CD4-positive, alpha-beta memory T cell (primary cell): ENCODE data around the gene P4HA3. TPM values are rescaled to one million over a fixed set of nuclear protein-coding genes. Genes with fewer than 3 reads are reported as not detected.

Source experiments
- CTCF ChIA-PET: fragments of 350-600 bp; sonication (Branson Sonifier 250); formaldehyde crosslinking; loops from one replicate; lab custom pipeline; 2021; ENCODE audit warnings: inconsistent platforms; ENCODE audit not compliant: partially characterized antibody; lab: Charles Lee
- POLR2A ChIA-PET: fragments of 350-600 bp; sonication (Branson Sonifier 250); formaldehyde crosslinking; loops from one replicate; lab custom pipeline; 2021; ENCODE audit not compliant: partially characterized antibody; lab: Charles Lee
- DNase-seq, 5 donors: peaks; one replicate each; pipeline versions ENCODE4 v3.0.0 to v3.0.0-alpha.2; 2020 to 2022; ENCODE audit warnings: mixed read lengths in 1 of 5
- H3K27ac ChIP-seq: one replicate; pipeline ENCODE4 v1.7.0; 2013; ENCODE audit warnings: low read depth, low read length
- H3K27me3 ChIP-seq: 2 replicates; pipeline ENCODE4 v1.7.0; 2013; ENCODE audit warnings: mild to moderate bottlenecking, low read length, moderate library complexity; ENCODE audit not compliant: insufficient read depth
- H3K36me3 ChIP-seq: 2 replicates; pipeline ENCODE4 v1.7.0; 2013; ENCODE audit warnings: mild to moderate bottlenecking, low read length, moderate library complexity; ENCODE audit not compliant: insufficient read depth
- H3K4me1 ChIP-seq: 2 replicates; pipeline ENCODE4 v1.7.0; 2013; ENCODE audit warnings: mild to moderate bottlenecking, low read length, moderate library complexity; ENCODE audit not compliant: insufficient read depth
- H3K4me3 ChIP-seq, 2 donors: one replicate each; pipeline ENCODE4 v1.7.0; 2013; ENCODE audit warnings: low read length in 2 of 2, mild to moderate bottlenecking in 1 of 2
- H3K9me3 ChIP-seq, 2 donors: one replicate each; pipeline ENCODE4 v1.7.0; 2013; ENCODE audit warnings: low read length in 2 of 2, control low read depth in 1 of 2; ENCODE audit not compliant: control insufficient read depth in 1 of 2
- H3K27ac Mint-ChIP-seq, 7 donors: one replicate each; pipeline ENCODE4 v1.8.0; 2020 to 2021; ENCODE audit warnings: mixed read lengths in 7 of 7, mild to moderate bottlenecking in 6 of 7, inconsistent platforms in 3 of 7, moderate library complexity in 3 of 7
- H3K27me3 Mint-ChIP-seq, 2 donors: one replicate each; pipeline ENCODE4 v1.8.0; 2020 to 2021; ENCODE audit warnings: mixed read lengths in 2 of 2
- H3K36me3 Mint-ChIP-seq, 2 donors: one replicate each; pipeline ENCODE4 v1.8.0; 2020 to 2021; ENCODE audit warnings: mixed read lengths in 2 of 2, inconsistent platforms in 1 of 2, mild to moderate bottlenecking in 1 of 2
- H3K4me1 Mint-ChIP-seq, 4 donors: one replicate each; pipeline ENCODE4 v1.8.0; 2020 to 2021; ENCODE audit warnings: mixed read lengths in 4 of 4, mild to moderate bottlenecking in 1 of 4
- H3K4me3 Mint-ChIP-seq, 8 donors: one replicate each; pipeline ENCODE4 v1.8.0; 2020 to 2021; ENCODE audit warnings: mixed read lengths in 8 of 8, mild to moderate bottlenecking in 7 of 8, moderate library complexity in 6 of 8, inconsistent platforms in 3 of 8
- H3K9me3 Mint-ChIP-seq, 8 donors: one replicate each; pipeline ENCODE4 v1.8.0; 2020 to 2021; ENCODE audit warnings: mixed read lengths in 8 of 8, mild to moderate bottlenecking in 5 of 8, inconsistent platforms in 3 of 8, moderate library complexity in 1 of 8
- intact Hi-C: fragments of 100-400 bp; cut with micrococcal nuclease; formaldehyde crosslinking; loops from one replicate; pipeline ENCODE4 v1.15.1; 2023
- polyA plus RNA-seq, 2 donors: library from polyadenylated mRNA; unstranded; fragments of 300-500 nt; fragmentation: Illumina TruSeq; gene quantifications; one replicate each; pipeline ENCODE4 v1.2.3, GENCODE V29; 2021
- total RNA-seq, 2 experiments: library from RNA; stranded (reverse); gene quantifications; one replicate each; pipeline ENCODE4 v1.2.3, GENCODE V29; 2021

The P4HA3 gene
- total and polyA plus RNA-seq, 4 experiments from 2014 or later = not detected

GRCh38 chr11:74318241-74318932, 6.9 kb upstream of the P4HA3 start:
- Mint-ChIP-seq H3K27me3 (peaks cover 11% of the 10 kb centered on the region in 2 donors), H3K9me3 (peaks cover 0 to 32% (median 24%) of the 10 kb centered on the region in 8 donors), H3K27ac (no peak overlapping the region), H3K36me3 (peaks cover 7 to 8% of the 10 kb centered on the region in 2 donors), H3K4me1 (peaks cover 0 to 3% (median 0%) of the 10 kb centered on the region in 4 donors), H3K4me3 (no peak overlapping the region)
- no peak overlapping the region for H3K4me3 ChIP-seq
- H3K27ac ChIP-seq = no peak overlapping the region
- DNase-seq = no peak
- intact Hi-C loops = no loop called here
- ChIA-PET POLR2A (no interaction called here), CTCF (no interaction called here)
- peaks cover 7% of the 10 kb centered on the region for H3K27me3 ChIP-seq
- no peaks in the 10 kb centered on the region for H3K4me1 ChIP-seq
- H3K9me3 ChIP-seq = no peaks in the 10 kb centered on the region
- no peaks in the 10 kb centered on the region for H3K36me3 ChIP-seq

DNA sequence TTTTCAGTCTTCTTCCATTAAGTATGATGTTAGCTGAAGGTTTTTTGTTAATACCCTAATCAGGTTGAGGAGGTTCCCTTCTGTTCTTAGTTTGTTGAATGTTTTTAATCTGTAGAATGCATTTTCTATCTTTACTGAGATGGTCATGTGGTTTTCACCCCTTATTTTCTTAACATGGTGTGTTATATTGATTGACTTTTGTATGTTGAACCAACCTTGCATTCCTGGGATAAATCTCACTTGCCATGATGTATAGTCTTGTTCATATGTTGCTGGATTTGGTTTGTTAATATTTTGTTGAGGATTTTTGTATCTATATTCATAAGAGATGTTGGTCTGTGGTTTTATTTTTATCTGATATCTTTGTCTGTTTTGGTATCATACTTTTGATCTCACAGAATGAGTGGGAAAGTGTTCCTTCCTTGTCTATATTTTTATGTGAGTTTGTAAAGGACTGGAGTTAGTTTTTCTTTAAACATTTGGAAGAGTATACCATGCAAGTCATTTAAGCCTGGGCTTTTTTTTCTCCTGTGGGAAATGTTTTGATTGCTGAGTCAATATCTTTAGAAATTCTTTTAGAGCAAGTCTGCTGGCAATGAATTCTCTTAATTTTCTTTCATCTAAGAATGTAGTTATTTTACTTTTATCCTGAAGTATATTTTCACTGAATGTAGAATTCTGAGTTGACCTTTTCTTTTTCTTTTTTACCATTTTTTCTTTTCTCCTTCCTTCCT, 5.5 kb upstream of the P4HA3 start:
- Mint-ChIP-seq H3K36me3 (peaks cover 7 to 8% of the 10 kb centered on the region in 2 donors), H3K4me1 (peaks cover 0 to 3% (median under 1%) of the 10 kb centered on the region in 4 donors), H3K9me3 (peaks cover 3 to 32% (median 24%) of the 10 kb centered on the region in 8 donors), H3K4me3 (no peak overlapping the region), H3K27ac (no peak overlapping the region), H3K27me3 (peaks cover 14 to 19% of the 10 kb centered on the region in 2 donors)
- Histone ChIP-seq H3K4me1 (no peaks in the 10 kb centered on the region), H3K36me3 (no peaks in the 10 kb centered on the region), H3K27ac (no peak overlapping the region), H3K27me3 (peaks cover 7% of the 10 kb centered on the region), H3K4me3 (no peak overlapping the region), H3K9me3 (no peaks in the 10 kb centered on the region)
- intact Hi-C loops = no loop called here
- ChIA-PET POLR2A (no interaction called here), CTCF (interaction anchor here (0.6 kb wide), 1 partner anchor 61 kb away, joined by 4 read pairs; no protein-coding TSS in a partner anchor)
- DNase-seq = no peak

GRCh38 chr11:74312326-74312725, 886 bp upstream of the P4HA3 start:
- Mint-ChIP-seq H3K27me3 (peaks cover 24 to 33% of the 10 kb centered on the region in 2 donors), H3K36me3 (peaks cover 3 to 4% of the 10 kb centered on the region in 2 donors)

DNA sequence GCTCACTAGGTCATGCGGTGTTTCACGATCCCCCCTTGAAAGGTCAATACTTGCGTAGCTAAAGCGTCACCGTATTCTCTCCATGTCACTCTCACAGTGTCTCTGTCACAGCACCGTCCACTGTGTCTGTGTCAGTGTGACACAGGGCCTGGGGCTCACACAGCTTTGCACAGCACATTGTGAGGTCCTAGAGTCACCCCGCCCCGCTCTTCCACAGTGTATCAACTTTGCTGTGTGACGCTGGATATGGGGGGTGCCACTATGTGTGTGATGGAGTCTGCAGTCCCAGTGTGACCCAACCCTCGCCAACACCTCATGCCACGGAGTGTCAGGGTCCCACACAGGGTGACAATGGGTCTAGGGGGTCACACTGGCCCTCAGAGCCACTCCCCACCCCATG, 583 bp downstream of the P4HA3 start:
- Mint-ChIP-seq H3K27me3 (peaks cover 26 to 37% of the 10 kb centered on the region in 2 donors), H3K27ac (no peak overlapping the region), H3K4me3 (peak overlapping the region in 7 of 8 donors; percentile 21 to 68 (median 56)), H3K4me1 (peaks cover 3 to 13% (median 10%) of the 10 kb centered on the region in 4 donors), H3K36me3 (no peaks in the 10 kb centered on the region), H3K9me3 (peaks cover 0 to 10% (median 3%) of the 10 kb centered on the region in 8 donors)
- intact Hi-C loops = no loop called here
- H3K9me3 ChIP-seq = no peaks in the 10 kb centered on the region
- H3K27ac ChIP-seq = no peak overlapping the region
- H3K4me1 ChIP-seq = peaks cover 7% of the 10 kb centered on the region
- POLR2A ChIA-PET = no interaction called here
- H3K36me3 ChIP-seq = no peaks in the 10 kb centered on the region
- peaks cover 20% of the 10 kb centered on the region for H3K27me3 ChIP-seq
- CTCF ChIA-PET = no interaction called here
- no peak overlapping the region for H3K4me3 ChIP-seq
- DNase-seq = no peak

More at GRCh38 chr11:74312326-74312725, 886 bp upstream of the P4HA3 start:
- intact Hi-C loops = no loop called here
- Histone ChIP-seq H3K27ac (no peak overlapping the region), H3K4me3 (no peak overlapping the region), H3K36me3 (no peaks in the 10 kb centered on the region), H3K27me3 (peaks cover 20% of the 10 kb centered on the region), H3K9me3 (no peaks in the 10 kb centered on the region), H3K4me1 (peaks cover 7% of the 10 kb centered on the region)
- Mint-ChIP-seq H3K4me1 (peaks cover 3 to 13% (median 10%) of the 10 kb centered on the region in 4 donors), H3K4me3 (peak overlapping the region in 3 of 8 donors; percentile 1 to 15 (median 2)), H3K9me3 (peaks cover under 1 to 20% (median 13%) of the 10 kb centered on the region in 8 donors), H3K27ac (peak overlapping the region in 1 of 7 donors; percentile 2)
- ChIA-PET POLR2A (no interaction called here), CTCF (no interaction called here)
- DNase-seq = no peak

GRCh38 chr11:74307434-74307833, 4.0 kb downstream of the P4HA3 start:
- Histone ChIP-seq H3K9me3 (no peaks in the 10 kb centered on the region), H3K27ac (no peak overlapping the region), H3K4me1 (peaks cover 7% of the 10 kb centered on the region), H3K4me3 (no peak overlapping the region), H3K27me3 (peaks cover 20% of the 10 kb centered on the region), H3K36me3 (no peaks in the 10 kb centered on the region)
- Mint-ChIP-seq H3K4me1 (peaks cover 3 to 13% (median 10%) of the 10 kb centered on the region in 4 donors), H3K36me3 (no peaks in the 10 kb centered on the region), H3K27ac (no peak overlapping the region), H3K27me3 (peaks cover 33 to 44% of the 10 kb centered on the region in 2 donors), H3K4me3 (no peak overlapping the region), H3K9me3 (peaks cover 0 to 2% (median 0%) of the 10 kb centered on the region in 8 donors)
- ChIA-PET CTCF (no interaction called here), POLR2A (no interaction called here)
- no peak for DNase-seq
- intact Hi-C loops = no loop called here

DNA sequence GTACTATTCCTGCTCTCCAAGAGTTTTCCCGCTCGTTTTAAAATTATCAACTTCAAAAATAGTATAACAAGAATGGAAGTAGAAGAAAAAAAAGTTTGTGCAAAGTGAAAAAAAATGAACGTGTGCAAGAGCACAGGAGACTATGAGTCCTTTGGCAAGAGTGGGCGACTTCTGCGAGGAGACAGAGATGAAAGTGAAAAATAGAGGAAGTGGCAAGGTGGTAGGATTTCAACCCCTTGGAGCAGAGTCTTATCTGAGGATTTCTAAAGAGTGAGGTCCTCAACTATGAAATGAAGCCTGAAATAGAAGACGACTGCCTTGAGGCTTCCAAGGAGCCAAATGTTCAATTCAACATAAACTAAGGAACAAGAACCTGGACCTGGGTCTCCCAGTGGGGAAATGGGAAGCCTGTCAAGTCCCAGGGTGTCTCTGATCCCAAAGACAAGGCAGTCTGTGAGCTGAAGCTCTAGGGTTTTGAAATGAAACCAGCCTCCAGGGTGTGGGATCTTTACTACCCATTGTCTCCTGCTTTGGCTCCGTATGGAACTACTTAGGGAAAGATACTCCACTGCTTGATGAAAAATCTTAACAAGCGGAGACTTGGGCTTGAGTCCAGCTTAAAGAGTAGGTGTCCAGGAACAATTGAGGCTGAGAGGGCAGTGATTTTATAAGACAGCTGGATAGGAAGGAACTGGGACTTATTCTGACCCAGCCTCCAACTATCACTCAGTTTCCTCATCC, 4.8 kb downstream of the P4HA3 start:
- Histone ChIP-seq H3K4me1 (peaks cover 7% of the 10 kb centered on the region), H3K36me3 (no peaks in the 10 kb centered on the region), H3K9me3 (no peaks in the 10 kb centered on the region), H3K27me3 (peaks cover 17% of the 10 kb centered on the region), H3K27ac (no peak overlapping the region), H3K4me3 (no peak overlapping the region)
- Mint-ChIP-seq H3K36me3 (no peaks in the 10 kb centered on the region), H3K27ac (no peak overlapping the region), H3K9me3 (no peaks in the 10 kb centered on the region), H3K4me3 (no peak overlapping the region), H3K27me3 (peaks cover 27 to 38% of the 10 kb centered on the region in 2 donors), H3K4me1 (peaks cover 3 to 9% (median 8%) of the 10 kb centered on the region in 4 donors)
- intact Hi-C loops = no loop called here
- ChIA-PET POLR2A (no interaction called here), CTCF (interaction anchor here (0.6 kb wide), 1 partner anchor 666 kb away, joined by 3 read pairs; no protein-coding TSS in a partner anchor)
- DNase-seq = no peak
